HepG2 (cell line): Measurements from ENCODE around the gene NATD1. TPM values are rescaled to one million over a fixed set of nuclear protein-coding genes. Genes with fewer than 3 reads are reported as not detected.
A peak's percentile ranks its signal among the peaks of the same experiment; 100 is the strongest.

Experiments
- ARID4A ChIP-seq: sonication (generic); formaldehyde crosslinking; IDR thresholded peaks from 2 replicates; pipeline ENCODE4 v1.5.0; 2020; ENCODE audit warnings: mild to moderate bottlenecking, missing genetic modification reagents, borderline replicate concordance
- ATM ChIP-seq: fragments of 450-650 bp; IDR thresholded peaks from 2 replicates; pipeline ENCODE4 v1.7.1; 2017; ENCODE audit warnings: mild to moderate bottlenecking, borderline replicate concordance
- CHD2 ChIP-seq: IDR thresholded peaks from 2 replicates; pipeline ENCODE4 v1.6.1; 2011; ENCODE audit warnings: low read depth, low read length, improper control_type of control experiment
- EED ChIP-seq: sonication (generic); formaldehyde crosslinking; IDR thresholded peaks from 2 replicates; pipeline ENCODE4 v1.5.0; 2020; ENCODE audit warnings: mild to moderate bottlenecking, missing genetic modification reagents
- FOSL2 ChIP-seq: sonication (generic); formaldehyde crosslinking; IDR thresholded peaks from 2 replicates; pipeline ENCODE4 v1.4.0; 2020; ENCODE audit warnings: missing genetic modification reagents
- KDM2A ChIP-seq: sonication (generic); formaldehyde crosslinking; IDR thresholded peaks from 2 replicates; pipeline ENCODE4 v1.4.0; 2020; ENCODE audit warnings: low read depth, missing genetic modification reagents, borderline replicate concordance
- KDM5B ChIP-seq: sonication (generic); formaldehyde crosslinking; IDR thresholded peaks from 2 replicates; pipeline ENCODE4 v1.4.0; 2020; ENCODE audit warnings: missing genetic modification reagents, mild to moderate bottlenecking, borderline replicate concordance
- MAFF ChIP-seq: IDR thresholded peaks from 2 replicates; pipeline ENCODE4 v1.6.1; 2011; ENCODE audit warnings: low read depth, low read length, improper control_type of control experiment
- NFAT5 ChIP-seq: sonication (generic); formaldehyde crosslinking; IDR thresholded peaks from 2 replicates; pipeline ENCODE4 v1.4.0; 2020; ENCODE audit warnings: missing genetic modification reagents
- NONO ChIP-seq, 2 experiments: fragments of 450-650 bp in 1 of 2; sonication (generic) in 1 of 2; formaldehyde crosslinking in 1 of 2; IDR thresholded peaks in 1 of 2; conservative IDR thresholded peaks in 1 of 2; 2 replicates each; pipeline versions ENCODE4 v1.6.1 to v1.8.0; 2017 to 2022; ENCODE audit warnings: mild to moderate bottlenecking in 1 of 2, missing genetic modification reagents in 1 of 2, moderate library complexity in 1 of 2
- RARA ChIP-seq: IDR thresholded peaks from 2 replicates; pipeline ENCODE4 v1.6.1; 2016; ENCODE audit warnings: missing genetic modification reagents, missing compliant biosample characterization
- SMAD1 ChIP-seq: sonication (generic); formaldehyde crosslinking; IDR thresholded peaks from 2 replicates; pipeline ENCODE4 v1.4.0; 2020; ENCODE audit warnings: missing genetic modification reagents, low read depth, mild to moderate bottlenecking, borderline replicate concordance
- SOX6 ChIP-seq, 2 experiments: fragments of 450-650 bp in 1 of 2; sonication (generic) in 1 of 2; formaldehyde crosslinking in 1 of 2; IDR thresholded peaks; 2 replicates each; pipeline versions ENCODE4 v1.4.0 to v1.6.1; 2017 to 2020; ENCODE audit warnings: antibody characterized with exemption in 1 of 2, mild to moderate bottlenecking in 1 of 2, missing genetic modification reagents in 1 of 2
- TCF12 ChIP-seq, 2 experiments: fragments of 450-650 bp in 1 of 2; sonication (generic) in 1 of 2; formaldehyde crosslinking in 1 of 2; IDR thresholded peaks; 2 replicates each; pipeline versions ENCODE4 v1.6.1 to v1.8.0; 2017 to 2022; ENCODE audit warnings: antibody characterized with exemption in 1 of 2, mild to moderate bottlenecking in 1 of 2, missing genetic modification reagents in 1 of 2, moderate library complexity in 1 of 2
- ZNF180 ChIP-seq: sonication (generic); formaldehyde crosslinking; IDR thresholded peaks from 2 replicates; pipeline ENCODE4 v1.4.0; 2020; ENCODE audit warnings: low read depth, missing genetic modification reagents, borderline replicate concordance
- ZNF225 ChIP-seq: sonication (generic); formaldehyde crosslinking; IDR thresholded peaks from 2 replicates; pipeline ENCODE4 v1.4.0; 2020; ENCODE audit warnings: mild to moderate bottlenecking, missing genetic modification reagents
- ZNF75D ChIP-seq: sonication (generic); formaldehyde crosslinking; IDR thresholded peaks from 2 replicates; pipeline ENCODE4 v1.8.1; 2023; ENCODE audit warnings: missing genetic modification reagents, mild to moderate bottlenecking, borderline replicate concordance
- ZSCAN9 ChIP-seq: IDR thresholded peaks from 2 replicates; pipeline ENCODE4 v1.6.1; 2016; ENCODE audit warnings: borderline replicate concordance
- polyA plus RNA-seq, 8 experiments: library from polyadenylated mRNA; depleted of rRNA in 3 of 8; stranded (reverse) in 7 of 8; unstranded in 1 of 8; fragments of >200 nt; fragmentation: Illumina TruSeq in 4 of 8; extraction: Trizol in 4 of 8; gene quantifications; 2 replicates each; pipeline versions ENCODE4 v1.2.1 to v1.2.3, GENCODE V29; 2011 to 2016; ENCODE audit warnings: low read depth in 4 of 8, missing spikeins in 1 of 8, mixed read lengths in 1 of 8; ENCODE audit not compliant: insufficient read depth in 1 of 8
- total RNA-seq, 5 experiments: library from RNA; depleted of rRNA; stranded (reverse); fragments of >200 nt; fragmentation: Illumina TruSeq; extraction: Trizol; gene quantifications; 2 replicates each; pipeline ENCODE4 v1.2.3, GENCODE V29; 2016; ENCODE audit warnings: low read depth in 1 of 5

The NATD1 gene
- total and polyA plus RNA-seq, 2 of the 13 experiments (the other 11 are each of a cell fraction or from before 2014, with no cell fraction given) = 0.31 to 2.3 TPM

- peak; percentile 23; the same call in 1 of the 2 replicates for TF ChIP-seq ZNF180 (CRISPR knock-in tag)
- TF ChIP-seq CHD2 = no peak
- TF ChIP-seq MAFF = peak; percentile 45; the same call in 1 of the 2 replicates
- TF ChIP-seq SOX6 (IDR thresholded peaks at IDR 0.05) = no peak
- TF ChIP-seq SOX6 (CRISPR knock-in tag; IDR thresholded peaks at IDR 0.05) = peak; percentile 36; the same call in 1 of the 2 replicates
- TF ChIP-seq FOSL2 (CRISPR knock-in tag) = peak; percentile 52; the same call in 1 of the 2 replicates
- 0 out of 2 replicates have a peak, but pooled peaks have one; percentile 20 for TF ChIP-seq EED (CRISPR knock-in tag)
- TF ChIP-seq KDM2A (CRISPR knock-in tag) = peak; percentile 12; the same call in 1 of the 2 replicates
- TF ChIP-seq TCF12 (IDR thresholded peaks at IDR 0.05) = no peak
- TF ChIP-seq TCF12 (CRISPR knock-in tag; IDR thresholded peaks at IDR 0.05) = peak; percentile 19
- TF ChIP-seq SMAD1 = peak; percentile 54; the same call in 1 of the 2 replicates
- no peak for TF ChIP-seq NONO (IDR thresholded peaks at IDR 0.05)
- peak; percentile 46; the same call in 1 of the 2 replicates for TF ChIP-seq NONO (CRISPR knock-in tag; conservative IDR thresholded peaks at IDR 0.05)
- TF ChIP-seq ZNF75D (CRISPR knock-in tag) = 0 out of 2 replicates have a peak, but pooled peaks have one; percentile 66
- TF ChIP-seq KDM5B (CRISPR knock-in tag) = 0 out of 2 replicates have a peak, but pooled peaks have one; percentile 51
- no peak for TF ChIP-seq ATM
- 0 out of 2 replicates have a peak, but pooled peaks have one; percentile 52 for TF ChIP-seq NFAT5 (CRISPR knock-in tag)
- TF ChIP-seq RARA (CRISPR knock-in tag) = 0 out of 2 replicates have a peak, but pooled peaks have one; percentile 2
- TF ChIP-seq ZNF225 = no peak
- TF ChIP-seq ZSCAN9 (CRISPR knock-in tag) = no peak
- TF ChIP-seq ARID4A (CRISPR knock-in tag) = peak; percentile 85; the same call in 1 of the 2 replicates
These were observed 31.3 kb upstream of the NATD1 start, which contains the start of gene MAP2K3 (continued) for GRCh38 chr17:21284319-21285163.
